Muscle layer of colon (tissue), 2 donors: ENCODE data around the gene NDC80.
"Not testable (repeated sequence)": the region's sequence is repeated elsewhere in the genome, so short reads cannot be mapped to it uniquely, and the experiment has no call there.

Experiments
- H3K27ac ChIP-seq: one replicate; pipeline ENCODE4 v1.7.0; 2013; ENCODE audit warnings: low read depth, mild to moderate bottlenecking, low read length, moderate library complexity
- H3K27me3 ChIP-seq, 2 donors: one replicate each; pipeline ENCODE4 v1.7.0; 2013; ENCODE audit warnings: low read length in 2 of 2, mild to moderate bottlenecking in 2 of 2; ENCODE audit not compliant: insufficient read depth in 2 of 2, control insufficient read depth in 1 of 2
- H3K36me3 ChIP-seq: one replicate; pipeline ENCODE4 v1.7.0; 2013; ENCODE audit warnings: mild to moderate bottlenecking, low read length; ENCODE audit not compliant: insufficient read depth
- H3K4me1 ChIP-seq: one replicate; pipeline ENCODE4 v1.7.0; 2013; ENCODE audit warnings: mild to moderate bottlenecking, low read length; ENCODE audit not compliant: insufficient read depth
- H3K4me3 ChIP-seq, 2 donors: one replicate each; pipeline ENCODE4 v1.7.0; 2013; ENCODE audit warnings: low read length in 2 of 2, low read depth in 1 of 2, mild to moderate bottlenecking in 1 of 2, moderate library complexity in 1 of 2
- H3K9ac ChIP-seq: one replicate; pipeline ENCODE4 v1.7.0; 2013; ENCODE audit warnings: low read length
- H3K9me3 ChIP-seq: one replicate; pipeline ENCODE4 v1.7.0; 2013; ENCODE audit warnings: mild to moderate bottlenecking, low read length
- donor health status: abdominal sarcoma.
- donor health status: Adenocarcinoma of cecum.

The NDC80 gene

DNA sequence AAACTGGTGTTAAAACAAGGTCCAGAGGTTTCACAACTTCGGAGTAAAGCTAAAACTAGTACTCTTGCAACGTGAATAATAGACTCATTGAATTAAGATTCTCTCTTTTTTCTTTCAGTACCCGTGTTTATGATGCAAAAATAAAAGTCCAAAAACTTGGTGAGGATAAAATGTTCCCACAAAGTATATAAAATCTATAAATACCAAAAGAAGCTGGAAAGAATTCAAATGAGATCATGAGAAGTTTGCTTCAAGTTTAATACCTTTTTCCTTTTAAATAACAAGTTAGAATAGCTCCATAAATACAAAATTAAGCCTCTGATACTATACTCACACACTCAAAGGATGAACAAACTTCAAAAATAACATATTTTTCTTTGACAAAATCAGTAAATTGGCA is 34.1 kb upstream of the NDC80 start:
- H3K9ac ChIP-seq = no peak overlapping the region
- H3K36me3 ChIP-seq = no peaks in the 10 kb centered on the region
- H3K9me3 ChIP-seq = no peaks in the 10 kb centered on the region
- peaks cover 4% of the 10 kb centered on the region for H3K4me1 ChIP-seq
- H3K27me3 ChIP-seq = no peaks in the 10 kb centered on the region
- no peak overlapping the region for H3K4me3 ChIP-seq
- H3K27ac ChIP-seq = no peak overlapping the region

DNA sequence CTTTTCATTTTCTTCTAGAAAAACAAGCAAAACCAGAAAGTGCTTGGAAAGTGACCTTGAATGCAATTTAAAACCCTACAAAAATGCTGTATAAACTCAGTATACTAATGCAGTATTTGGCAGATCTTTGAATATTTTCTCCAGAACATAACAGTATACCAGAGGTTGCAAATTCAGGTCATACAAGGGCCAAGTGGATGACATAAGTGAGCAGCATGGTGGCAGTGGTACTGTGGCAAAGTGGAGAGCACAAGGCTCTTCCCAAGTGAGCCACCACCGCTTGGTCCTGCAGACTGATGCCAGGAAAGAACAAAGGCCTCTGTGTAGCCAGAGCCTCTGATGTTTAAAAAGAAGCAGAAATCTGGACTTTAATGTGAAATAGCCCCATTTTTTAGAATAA is 33.1 kb upstream of the NDC80 start:
- no peaks in the 10 kb centered on the region for H3K9me3 ChIP-seq
- no peak overlapping the region for H3K4me3 ChIP-seq
- no peak overlapping the region for H3K9ac ChIP-seq
- no peaks in the 10 kb centered on the region for H3K36me3 ChIP-seq
- peaks cover 4% of the 10 kb centered on the region for H3K4me1 ChIP-seq
- H3K27ac ChIP-seq = no peak overlapping the region
- no peaks in the 10 kb centered on the region for H3K27me3 ChIP-seq

DNA sequence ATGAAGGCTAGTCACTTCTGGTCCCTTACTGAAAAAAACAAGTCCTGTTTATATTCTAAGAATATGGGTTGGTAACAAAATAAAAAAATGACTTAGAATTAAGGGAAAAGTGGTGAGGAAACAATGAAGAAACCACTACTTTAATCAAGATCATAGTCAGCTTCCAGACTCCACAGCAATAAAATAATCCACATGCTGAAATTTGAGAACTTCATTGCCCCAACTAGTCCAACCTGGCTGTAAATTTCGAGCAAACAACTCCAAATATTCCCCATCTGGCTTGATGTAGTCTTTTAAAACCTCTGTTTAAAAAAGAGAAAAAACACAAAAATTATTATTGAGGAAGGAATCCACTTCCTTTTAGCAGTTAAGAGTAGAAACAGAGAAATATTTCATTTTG is 32.5 kb upstream of the NDC80 start:
- H3K9me3 ChIP-seq = no peaks in the 10 kb centered on the region
- H3K36me3 ChIP-seq = no peaks in the 10 kb centered on the region
- peaks cover 4% of the 10 kb centered on the region for H3K4me1 ChIP-seq
- no peak overlapping the region for H3K9ac ChIP-seq
- no peaks in the 10 kb centered on the region for H3K27me3 ChIP-seq
- no peak overlapping the region for H3K4me3 ChIP-seq
- H3K27ac ChIP-seq = no peak overlapping the region

DNA sequence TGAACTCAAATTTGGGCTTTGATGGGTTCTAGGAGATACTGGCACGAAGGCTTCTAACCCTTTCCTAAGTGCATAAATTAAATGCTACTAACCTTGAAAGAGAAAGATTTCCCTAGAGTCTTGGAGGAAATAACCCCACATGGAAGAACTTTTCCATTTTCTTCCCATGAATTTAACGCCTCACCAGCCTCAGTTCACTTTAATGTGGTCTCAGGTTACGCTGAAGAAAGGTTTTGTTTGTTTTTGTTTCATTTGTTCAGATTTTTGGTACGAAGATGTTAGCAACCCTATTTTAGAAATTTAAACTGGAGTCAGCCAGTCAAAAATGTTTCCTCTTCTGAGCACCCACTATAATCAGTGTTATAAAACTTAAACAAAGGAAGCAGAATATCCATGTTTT is 30.8 kb upstream of the NDC80 start:
- H3K27me3 ChIP-seq = no peaks in the 10 kb centered on the region
- no peaks in the 10 kb centered on the region for H3K36me3 ChIP-seq
- H3K9me3 ChIP-seq = no peaks in the 10 kb centered on the region
- no peak overlapping the region for H3K9ac ChIP-seq
- no peak overlapping the region for H3K4me3 ChIP-seq
- peaks cover 4% of the 10 kb centered on the region for H3K4me1 ChIP-seq
- no peak overlapping the region for H3K27ac ChIP-seq

DNA sequence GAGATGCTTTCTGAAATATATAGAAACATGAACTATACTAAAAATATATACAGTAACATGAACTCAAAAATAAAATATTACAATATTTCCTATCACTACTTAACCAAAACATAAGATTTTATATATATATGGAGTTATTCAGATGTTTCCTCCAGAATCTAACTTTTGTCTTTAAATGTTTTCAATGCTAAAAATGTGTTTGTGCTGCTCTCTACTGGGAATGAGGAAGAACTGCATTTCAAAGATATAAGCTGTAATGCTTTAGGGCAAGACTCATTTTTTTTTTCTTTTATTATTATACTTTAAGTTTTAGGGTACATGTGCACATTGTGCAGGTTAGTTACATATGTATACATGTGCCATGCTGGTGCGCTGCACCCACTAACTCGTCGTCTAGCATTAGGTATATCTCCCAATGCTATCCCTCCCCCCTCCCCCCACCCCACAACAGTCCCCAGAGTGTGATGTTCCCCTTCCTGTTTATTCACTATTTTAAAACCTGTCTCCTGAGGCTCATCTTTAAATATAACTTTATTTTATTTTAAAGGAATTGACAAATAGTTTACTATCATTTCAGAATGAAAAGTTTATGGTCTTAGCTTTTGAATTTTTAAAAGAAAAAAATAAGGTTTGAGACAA is 29.3 kb upstream of the NDC80 start:
- not testable (repeated sequence) for H3K9ac ChIP-seq, H3K4me1 ChIP-seq, H3K4me3 ChIP-seq, H3K9me3 ChIP-seq, H3K27ac ChIP-seq, H3K36me3 ChIP-seq, H3K27me3 ChIP-seq

DNA sequence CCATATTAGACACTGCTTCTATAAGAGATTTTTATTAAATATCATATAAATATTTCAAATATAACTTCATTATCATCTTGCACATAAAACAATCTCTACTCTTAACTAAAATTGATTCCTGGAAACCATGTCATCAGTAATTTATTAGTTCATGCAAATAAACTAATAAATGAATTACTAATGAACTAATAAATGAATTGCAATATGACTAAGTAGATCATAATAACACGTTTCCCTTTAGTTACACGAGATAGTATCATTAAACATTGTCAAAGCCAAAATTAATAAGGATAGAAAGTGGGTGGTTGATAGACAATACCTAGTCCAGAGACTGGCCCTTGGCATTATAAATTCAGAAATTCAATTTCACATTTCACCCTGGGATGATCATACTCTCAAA is 26.2 kb upstream of the NDC80 start:
- Histone ChIP-seq H3K9me3 (no peaks in the 10 kb centered on the region), H3K27me3 (no peaks in the 10 kb centered on the region), H3K9ac (no peak overlapping the region), H3K4me1 (no peaks in the 10 kb centered on the region), H3K36me3 (no peaks in the 10 kb centered on the region), H3K4me3 (no peak overlapping the region), H3K27ac (no peak overlapping the region)

DNA sequence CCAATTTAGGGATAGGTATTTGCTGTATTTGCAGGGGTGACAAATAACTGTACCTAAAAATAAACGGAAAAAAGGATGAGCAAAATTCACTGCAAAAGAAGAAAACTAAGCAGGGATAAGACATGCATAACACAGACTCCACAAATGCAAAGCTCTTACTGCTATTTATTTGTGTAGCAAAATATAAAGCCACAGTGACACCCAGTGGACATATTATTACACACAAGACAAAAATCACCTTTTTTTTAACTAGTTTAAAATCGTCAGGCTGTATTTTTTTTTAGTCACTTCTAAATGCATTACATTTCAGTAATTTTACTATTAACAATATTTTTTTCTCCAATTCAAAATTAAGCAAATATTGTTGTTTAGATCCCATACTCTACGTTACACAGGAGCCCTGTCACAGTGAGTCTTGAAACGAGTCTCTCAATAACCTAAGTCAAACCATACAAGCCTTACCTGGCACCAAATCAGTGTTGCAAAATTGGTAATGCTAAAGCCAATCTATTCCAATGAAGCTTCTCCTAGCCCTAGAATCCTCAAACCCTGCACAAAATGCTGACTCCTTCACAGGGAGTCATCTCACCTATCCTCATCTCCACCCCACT is 23.8 kb upstream of the NDC80 start:
- no peak overlapping the region for H3K27ac ChIP-seq
- no peak overlapping the region for H3K9ac ChIP-seq
- no peaks in the 10 kb centered on the region for H3K27me3 ChIP-seq
- H3K9me3 ChIP-seq = no peaks in the 10 kb centered on the region
- H3K4me1 ChIP-seq = no peaks in the 10 kb centered on the region
- H3K4me3 ChIP-seq = no peak overlapping the region
- no peaks in the 10 kb centered on the region for H3K36me3 ChIP-seq

DNA sequence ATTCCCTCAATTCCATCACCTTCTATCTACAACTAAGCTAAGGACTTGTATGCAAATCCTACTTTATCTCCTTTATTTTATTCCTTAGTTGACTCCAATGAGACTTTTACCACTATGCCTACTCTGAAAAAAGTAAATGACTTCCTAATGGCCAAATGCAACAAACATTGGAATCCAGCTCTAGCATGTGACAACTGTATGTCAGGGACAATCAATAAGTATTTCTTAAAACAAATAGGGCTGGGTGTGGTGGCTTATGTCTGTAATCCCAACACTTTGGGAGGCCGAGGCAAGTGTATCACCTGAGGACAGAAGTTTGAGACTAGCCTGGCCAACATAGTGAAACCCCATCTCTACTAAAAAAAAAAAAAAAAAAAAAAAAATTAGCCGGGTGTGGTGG is 21.9 kb upstream of the NDC80 start:
- Histone ChIP-seq H3K36me3 (no peaks in the 10 kb centered on the region), H3K4me1 (no peaks in the 10 kb centered on the region), H3K9me3 (no peaks in the 10 kb centered on the region), H3K27ac (no peak overlapping the region), H3K27me3 (no peaks in the 10 kb centered on the region), H3K4me3 (no peak overlapping the region), H3K9ac (no peak overlapping the region)

DNA sequence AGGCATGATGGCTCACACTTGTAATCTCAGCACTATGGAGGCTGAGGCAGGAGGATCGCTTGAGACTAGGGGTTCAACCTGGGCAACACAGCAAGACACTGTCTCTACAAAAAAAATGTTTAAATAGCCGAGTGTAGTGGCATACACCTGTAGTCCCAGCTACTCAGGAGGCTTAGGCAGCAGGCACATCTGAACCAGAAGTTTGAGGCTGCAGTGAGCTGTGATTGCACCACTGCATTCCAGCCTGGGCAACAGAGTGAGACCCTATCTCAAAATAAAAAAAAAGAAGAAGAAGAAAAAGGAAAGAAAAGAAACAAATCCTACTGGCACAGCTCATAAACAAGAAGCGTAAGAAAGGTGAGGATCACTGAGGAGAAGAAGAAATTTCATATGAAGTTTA is 19.9 kb upstream of the NDC80 start:
- peaks cover 3% of the 10 kb centered on the region for H3K36me3 ChIP-seq
- H3K4me3 ChIP-seq = no peak overlapping the region
- H3K9ac ChIP-seq = no peak overlapping the region
- H3K27me3 ChIP-seq = no peaks in the 10 kb centered on the region
- H3K9me3 ChIP-seq = no peaks in the 10 kb centered on the region
- H3K27ac ChIP-seq = no peak overlapping the region
- H3K4me1 ChIP-seq = no peaks in the 10 kb centered on the region

DNA sequence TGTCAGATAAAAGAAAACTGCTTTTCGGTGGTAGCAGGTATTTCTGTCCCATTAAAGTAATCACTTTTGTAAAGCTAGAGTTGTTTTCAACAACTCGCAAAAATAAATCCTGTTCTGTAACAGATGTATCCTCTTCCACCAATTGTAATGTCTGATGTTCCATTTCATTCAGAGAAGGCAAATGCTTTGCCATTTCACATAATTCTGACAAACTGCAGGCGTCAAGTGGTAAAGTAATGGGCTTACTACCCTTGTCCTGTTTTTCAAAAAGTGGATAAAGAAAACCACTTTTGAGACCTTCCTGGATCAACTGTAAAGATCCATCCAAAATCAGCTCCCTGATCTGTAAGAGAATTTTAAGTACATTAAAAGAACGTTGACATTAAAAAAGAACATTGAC is 16.7 kb upstream of the NDC80 start:
- H3K36me3 ChIP-seq = peaks cover 3% of the 10 kb centered on the region
- H3K27me3 ChIP-seq = no peaks in the 10 kb centered on the region
- no peak overlapping the region for H3K4me3 ChIP-seq
- H3K4me1 ChIP-seq = no peaks in the 10 kb centered on the region
- H3K9ac ChIP-seq = no peak overlapping the region
- no peak overlapping the region for H3K27ac ChIP-seq
- no peaks in the 10 kb centered on the region for H3K9me3 ChIP-seq

DNA sequence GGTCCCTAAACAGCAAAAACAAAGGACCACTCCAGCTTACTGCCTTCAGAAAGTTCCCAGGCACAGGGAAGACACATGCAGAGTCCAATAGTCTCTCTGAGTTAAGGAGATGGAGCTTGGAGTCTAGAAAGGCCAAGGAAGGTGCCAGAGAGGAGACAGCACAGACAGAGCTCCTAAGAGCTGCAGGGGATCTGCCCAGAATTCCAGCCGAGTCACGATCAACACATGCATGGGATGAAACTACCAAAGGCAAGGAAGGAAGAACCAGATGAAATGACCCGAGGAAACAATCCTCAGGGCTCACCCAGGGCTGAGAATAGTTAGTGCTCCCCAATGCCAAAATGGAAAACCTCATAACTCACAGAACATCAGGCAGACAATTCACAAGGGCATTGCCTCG is 15.5 kb upstream of the NDC80 start:
- Histone ChIP-seq H3K4me1 (no peaks in the 10 kb centered on the region), H3K27ac (no peak overlapping the region), H3K9ac (no peak overlapping the region)

DNA sequence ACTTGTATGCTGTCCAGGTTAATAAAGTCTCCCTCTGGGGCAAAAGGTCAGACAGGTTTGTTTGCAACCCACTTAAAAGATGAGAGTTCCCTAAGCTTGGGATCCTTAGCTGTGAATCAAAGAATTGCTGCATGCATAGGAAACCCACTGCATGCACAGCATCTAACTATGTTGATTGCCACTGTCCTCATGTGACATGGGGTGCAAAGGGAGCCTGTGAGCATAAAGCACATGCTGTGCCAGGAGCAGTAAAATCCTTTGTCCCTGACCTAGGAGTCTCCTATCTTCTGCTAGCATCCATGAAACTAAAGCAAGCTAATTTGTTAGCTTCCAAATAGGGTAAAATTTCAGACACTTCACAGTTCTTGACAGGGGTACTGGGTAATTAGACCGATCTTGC is 13.8 kb upstream of the NDC80 start:
- peaks cover 3% of the 10 kb centered on the region for H3K36me3 ChIP-seq
- no peak overlapping the region for H3K9ac ChIP-seq
- no peaks in the 10 kb centered on the region for H3K4me1 ChIP-seq
- H3K9me3 ChIP-seq = no peaks in the 10 kb centered on the region
- H3K27me3 ChIP-seq = no peaks in the 10 kb centered on the region
- no peak overlapping the region for H3K4me3 ChIP-seq
- no peak overlapping the region for H3K27ac ChIP-seq

More for the DNA sequence above, 15.5 kb upstream of the NDC80 start:
- peaks cover 3% of the 10 kb centered on the region for H3K36me3 ChIP-seq
- H3K9me3 ChIP-seq = no peaks in the 10 kb centered on the region
- H3K27me3 ChIP-seq = no peaks in the 10 kb centered on the region
- no peak overlapping the region for H3K4me3 ChIP-seq
